ENCODE measurements around the gene RFPL1.

DNA sequence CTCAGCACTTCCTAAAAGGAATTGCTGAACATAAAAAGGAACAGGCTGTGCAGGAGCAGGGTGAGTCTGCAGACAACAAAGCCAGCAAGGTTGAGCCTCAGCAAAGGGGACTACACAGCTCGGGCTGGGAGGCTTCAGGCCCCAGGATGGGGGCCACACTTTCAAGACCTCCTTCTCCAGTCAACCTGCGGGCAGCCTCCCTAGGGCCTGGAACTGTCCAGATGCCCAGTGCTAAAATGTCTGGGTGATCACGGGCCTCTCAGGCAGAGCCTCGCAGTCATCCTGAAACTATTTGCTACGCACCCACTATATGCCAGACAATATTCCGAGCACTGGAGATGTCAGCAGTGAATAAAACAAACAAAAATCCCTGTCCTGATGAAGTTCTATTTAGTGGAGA is 37.7 kb downstream of the RFPL1 start:
- TF ChIP-seq POLR2A (IDR thresholded peaks at IDR 0.05) (no peak), CTCF (IDR thresholded peaks at IDR 0.05) (no peak)

Measured in uterus (tissue), 2 donors.